IPS-15b (cell line): Measurements from ENCODE around the gene RIMBP3C.
"Not testable (repeated sequence)": the region's sequence is repeated elsewhere in the genome, so short reads cannot be mapped to it uniquely, and the experiment has no call there.

Experiments used
- H3K27me3 ChIP-seq: one replicate; pipeline ENCODE4 v1.6.1; 2013; ENCODE audit warnings: low read length; ENCODE audit not compliant: control insufficient read depth, insufficient read depth
- H3K36me3 ChIP-seq: one replicate; pipeline ENCODE4 v1.6.1; 2013; ENCODE audit warnings: low read length; ENCODE audit not compliant: control insufficient read depth, insufficient read depth
- H3K4me1 ChIP-seq: one replicate; pipeline ENCODE4 v1.6.1; 2013; ENCODE audit warnings: mild to moderate bottlenecking, low read length; ENCODE audit not compliant: control insufficient read depth, insufficient read depth
- H3K4me3 ChIP-seq: one replicate; pipeline ENCODE4 v1.5.1; 2013; ENCODE audit warnings: low read depth, low read length
- H3K9ac ChIP-seq: one replicate; pipeline ENCODE4 v1.6.1; 2013; ENCODE audit warnings: low read depth, mild to moderate bottlenecking, low read length
- H3K9me3 ChIP-seq: one replicate; pipeline ENCODE4 v1.6.1; 2013; ENCODE audit warnings: mild to moderate bottlenecking, low read length; ENCODE audit not compliant: control insufficient read depth, insufficient read depth

The RIMBP3C gene

GRCh38 chr22:21589396-21589795 is 38.1 kb upstream of the RIMBP3C start:
- no peak overlapping the region for H3K4me3 ChIP-seq
- H3K9me3 ChIP-seq, result no peaks in the 10 kb centered on the region
- no peaks in the 10 kb centered on the region for H3K27me3 ChIP-seq
- H3K4me1 ChIP-seq, result peaks cover 8% of the 10 kb centered on the region
- no peak overlapping the region for H3K9ac ChIP-seq
- H3K36me3 ChIP-seq, result peaks cover 16% of the 10 kb centered on the region

- Histone ChIP-seq H3K4me3 (no peak overlapping the region), H3K9me3 (no peaks in the 10 kb centered on the region), H3K9ac (no peak overlapping the region), H3K4me1 (peaks cover 8% of the 10 kb centered on the region), H3K36me3 (peaks cover 2% of the 10 kb centered on the region), H3K27me3 (no peaks in the 10 kb centered on the region)
Observed at GRCh38 chr22:21587803-21588611, 36.7 kb upstream of the RIMBP3C start.

GRCh38 chr22:21585389-21585788 is 34.1 kb upstream of the RIMBP3C start:
- Histone ChIP-seq H3K4me1 (peaks cover 8% of the 10 kb centered on the region), H3K9me3 (no peaks in the 10 kb centered on the region), H3K36me3 (peaks cover 2% of the 10 kb centered on the region)

GRCh38 chr22:21582801-21583740 is 31.8 kb upstream of the RIMBP3C start:
- H3K9ac ChIP-seq, result no peak overlapping the region

More at GRCh38 chr22:21585389-21585788, 34.1 kb upstream of the RIMBP3C start:
- H3K4me3 ChIP-seq, result no peak overlapping the region
- no peak overlapping the region for H3K9ac ChIP-seq
- H3K27me3 ChIP-seq, result no peaks in the 10 kb centered on the region

GRCh38 chr22:21581009-21581713 is 29.9 kb upstream of the RIMBP3C start:
- H3K9ac ChIP-seq, H3K4me1 ChIP-seq, H3K9me3 ChIP-seq, H3K4me3 ChIP-seq, H3K36me3 ChIP-seq, H3K27me3 ChIP-seq: not testable (repeated sequence)

More at GRCh38 chr22:21582801-21583740, 31.8 kb upstream of the RIMBP3C start:
- Histone ChIP-seq H3K4me3 (no peak overlapping the region), H3K27me3 (no peaks in the 10 kb centered on the region), H3K9me3 (no peaks in the 10 kb centered on the region), H3K36me3 (peaks cover 7% of the 10 kb centered on the region), H3K4me1 (peaks cover 3% of the 10 kb centered on the region)

- not testable (repeated sequence) for H3K27me3 ChIP-seq, H3K9ac ChIP-seq, H3K4me1 ChIP-seq, H3K36me3 ChIP-seq, H3K9me3 ChIP-seq, H3K4me3 ChIP-seq
Observed at GRCh38 chr22:21580623-21581007, 29.4 kb upstream of the RIMBP3C start.

GRCh38 chr22:21579474-21579851 is 28.2 kb upstream of the RIMBP3C start:
- Histone ChIP-seq H3K4me1 (no peaks in the 10 kb centered on the region), H3K36me3 (peaks cover 4% of the 10 kb centered on the region), H3K9ac (no peak overlapping the region), H3K4me3 (no peak overlapping the region), H3K27me3 (no peaks in the 10 kb centered on the region), H3K9me3 (no peaks in the 10 kb centered on the region)

GRCh38 chr22:21573750-21574494 is 22.7 kb upstream of the RIMBP3C start:
- Histone ChIP-seq H3K9me3 (no peaks in the 10 kb centered on the region), H3K4me1 (peaks cover 10% of the 10 kb centered on the region), H3K4me3 (no peak overlapping the region), H3K27me3 (no peaks in the 10 kb centered on the region), H3K9ac (no peak overlapping the region), H3K36me3 (peaks cover 4% of the 10 kb centered on the region)

GRCh38 chr22:21573293-21573734 is 22.1 kb upstream of the RIMBP3C start:
- no peak overlapping the region for H3K4me3 ChIP-seq
- peaks cover under 1% of the 10 kb centered on the region for H3K36me3 ChIP-seq
- H3K27me3 ChIP-seq, result no peaks in the 10 kb centered on the region
- peaks cover 10% of the 10 kb centered on the region for H3K4me1 ChIP-seq
- no peak overlapping the region for H3K9ac ChIP-seq
- no peaks in the 10 kb centered on the region for H3K9me3 ChIP-seq

GRCh38 chr22:21571679-21572078 is 20.4 kb upstream of the RIMBP3C start:
- Histone ChIP-seq H3K4me1 (peaks cover 10% of the 10 kb centered on the region), H3K27me3 (no peaks in the 10 kb centered on the region), H3K9me3 (no peaks in the 10 kb centered on the region), H3K4me3 (no peak overlapping the region), H3K9ac (no peak overlapping the region), H3K36me3 (no peaks in the 10 kb centered on the region)

- Histone ChIP-seq H3K27me3 (no peaks in the 10 kb centered on the region), H3K36me3 (no peaks in the 10 kb centered on the region), H3K4me1 (peaks cover 10% of the 10 kb centered on the region), H3K9ac (no peak overlapping the region), H3K4me3 (peak overlapping the region; percentile 18), H3K9me3 (no peaks in the 10 kb centered on the region)
Observed at GRCh38 chr22:21570398-21570797, 19.1 kb upstream of the RIMBP3C start.
